ENCODE results near the gene MMP19.

- TF ChIP-seq CTCF (IDR thresholded peaks at IDR 0.05) (peak in 3 of 6 experiments; percentile 8 to 27 (median 22)), POLR2A (IDR thresholded peaks at IDR 0.05) (no peak)
These were observed 45.7 kb downstream of the MMP19 start for GRCh38 chr12:55797068-55797467.

Data from esophagus squamous epithelium (tissue), 4 donors.